GM19438 (cell line): ENCODE data around the gene FADS1.

Experiments used
- ATAC-seq: cut with Tn5 transposase; IDR thresholded peaks from one replicate; pipeline ENCODE4 v1.9.1; 2021; ENCODE audit warnings: low read depth; ENCODE audit not compliant: unreplicated experiment

FADS1 gene

DNA sequence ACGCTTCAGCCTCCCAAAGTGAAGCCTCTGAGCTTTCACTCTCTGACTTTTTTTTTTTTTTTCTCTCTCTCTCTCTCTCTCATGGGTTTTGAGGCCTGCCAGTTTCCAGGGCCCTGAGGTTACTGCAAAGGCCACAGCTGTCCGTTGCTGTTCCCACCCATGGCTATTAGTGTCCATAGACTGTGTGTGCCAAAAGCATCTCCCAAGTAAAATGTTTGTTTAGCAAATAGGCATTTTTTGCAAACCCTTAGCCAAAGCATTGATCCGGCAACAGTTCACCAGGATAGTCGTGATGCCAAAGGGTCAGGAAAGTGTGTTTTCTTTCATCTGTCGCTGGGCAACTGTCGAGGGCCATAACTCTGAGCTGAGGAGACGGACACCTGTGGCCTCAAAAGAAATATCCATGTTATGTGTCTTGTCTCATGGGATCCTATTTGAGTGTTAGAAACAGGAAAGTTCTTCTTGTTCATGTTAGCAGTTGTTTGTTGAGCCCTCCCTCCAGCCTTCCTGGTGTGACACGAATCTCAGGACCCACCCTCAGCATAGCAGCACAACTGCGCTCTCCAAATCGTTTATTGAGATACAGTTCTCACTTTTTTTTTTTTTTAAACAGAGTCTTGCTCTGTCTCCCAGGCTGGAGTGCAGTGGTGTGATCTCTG is 29.7 kb upstream of the FADS1 start:
- no peak for ATAC-seq

DNA sequence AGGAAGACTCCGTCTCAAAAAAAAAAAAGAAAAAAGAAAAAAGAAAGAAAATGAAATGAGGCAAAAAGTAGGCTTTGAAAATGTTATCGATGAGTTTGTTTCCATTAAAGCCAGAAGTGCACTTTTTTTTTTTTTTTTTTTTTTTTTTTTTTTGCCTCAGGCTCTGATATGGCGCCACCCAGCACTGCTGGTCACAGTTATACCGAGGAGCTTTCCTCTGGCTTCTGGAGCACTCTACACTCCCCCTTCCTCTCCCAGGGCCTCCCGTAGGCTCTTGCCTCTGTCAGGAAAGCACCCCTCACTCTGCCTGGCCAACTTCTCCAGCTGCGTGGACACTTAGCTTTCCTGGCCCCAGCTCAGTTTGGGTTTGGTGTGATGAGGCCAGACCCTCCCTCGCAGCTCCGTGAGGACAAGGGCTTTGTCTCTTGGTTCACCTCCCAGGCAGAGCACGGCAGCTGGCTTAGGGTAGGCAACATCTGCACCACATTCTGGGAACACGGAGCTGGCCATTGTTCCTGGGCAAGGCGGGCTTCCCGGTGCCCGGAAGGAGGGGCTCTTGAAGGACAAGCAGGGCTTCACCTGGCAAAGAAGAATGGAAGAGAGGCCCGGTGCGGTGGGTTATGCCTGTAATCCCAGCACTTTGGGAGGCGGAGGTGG is 28.2 kb upstream of the FADS1 start:
- ATAC-seq: no peak

GRCh38 chr11:61842528-61842820 is 25.7 kb upstream of the FADS1 start:
- ATAC-seq: no peak

GRCh38 chr11:61841636-61842527 is 25.1 kb upstream of the FADS1 start:
- ATAC-seq: no peak

DNA sequence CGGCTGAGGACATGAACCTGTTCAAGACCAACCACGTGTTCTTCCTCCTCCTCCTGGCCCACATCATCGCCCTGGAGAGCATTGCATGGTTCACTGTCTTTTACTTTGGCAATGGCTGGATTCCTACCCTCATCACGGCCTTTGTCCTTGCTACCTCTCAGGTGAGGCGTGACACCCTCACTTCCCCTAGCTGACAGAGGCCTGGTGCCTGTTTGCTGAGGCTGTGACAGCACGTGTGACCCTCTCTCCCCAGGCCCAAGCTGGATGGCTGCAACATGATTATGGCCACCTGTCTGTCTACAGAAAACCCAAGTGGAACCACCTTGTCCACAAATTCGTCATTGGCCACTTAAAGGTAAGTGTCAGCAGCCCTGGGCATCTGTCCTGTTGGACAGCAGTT is 23.6 kb upstream of the FADS1 start:
- no peak for ATAC-seq

DNA sequence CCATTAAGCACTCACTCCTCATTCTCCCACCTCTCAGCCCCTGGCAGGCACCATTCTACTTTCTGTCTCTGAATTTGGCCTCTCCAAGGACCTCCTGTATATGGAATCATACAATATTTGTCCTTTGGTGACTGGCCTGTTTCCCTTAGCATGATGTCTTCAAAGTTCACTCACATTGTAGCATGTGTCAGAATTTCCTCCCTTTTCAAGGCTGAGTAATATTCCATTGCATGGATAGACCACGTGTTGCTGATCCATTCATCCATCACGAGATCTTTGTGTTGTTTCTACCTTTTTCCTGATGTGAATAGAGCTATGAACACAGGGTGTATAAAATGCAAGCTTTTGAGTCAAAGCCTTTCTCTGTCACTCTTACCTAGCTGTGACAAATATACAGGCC is 22.9 kb upstream of the FADS1 start:
- no peak for ATAC-seq

GRCh38 chr11:61838921-61839320 is 22.1 kb upstream of the FADS1 start:
- ATAC-seq: no peak

DNA sequence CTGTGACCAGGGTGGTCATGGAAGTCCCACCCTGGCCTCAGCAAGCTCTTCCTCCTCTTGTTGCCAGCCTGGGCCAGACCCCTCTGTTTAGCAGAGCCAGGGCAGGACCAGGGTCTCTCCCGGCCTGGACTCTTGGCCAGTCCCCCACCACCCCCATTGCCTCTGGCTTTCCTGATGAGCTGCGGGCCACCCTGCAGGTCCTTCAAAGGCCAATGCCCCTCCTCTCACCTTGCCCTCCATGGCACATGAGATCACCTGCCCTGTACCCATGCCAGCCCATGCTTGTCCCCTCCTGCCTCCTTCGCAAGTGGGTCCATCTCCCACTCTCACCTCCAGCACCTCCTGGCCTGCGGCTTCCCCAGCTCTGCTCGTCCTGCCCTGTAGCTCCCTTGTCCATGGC is 21.7 kb upstream of the FADS1 start:
- ATAC-seq: no peak

GRCh38 chr11:61837411-61838005 is 20.7 kb upstream of the FADS1 start:
- ATAC-seq: no peak

GRCh38 chr11:61836193-61836592 is 19.4 kb upstream of the FADS1 start:
- no peak for ATAC-seq

DNA sequence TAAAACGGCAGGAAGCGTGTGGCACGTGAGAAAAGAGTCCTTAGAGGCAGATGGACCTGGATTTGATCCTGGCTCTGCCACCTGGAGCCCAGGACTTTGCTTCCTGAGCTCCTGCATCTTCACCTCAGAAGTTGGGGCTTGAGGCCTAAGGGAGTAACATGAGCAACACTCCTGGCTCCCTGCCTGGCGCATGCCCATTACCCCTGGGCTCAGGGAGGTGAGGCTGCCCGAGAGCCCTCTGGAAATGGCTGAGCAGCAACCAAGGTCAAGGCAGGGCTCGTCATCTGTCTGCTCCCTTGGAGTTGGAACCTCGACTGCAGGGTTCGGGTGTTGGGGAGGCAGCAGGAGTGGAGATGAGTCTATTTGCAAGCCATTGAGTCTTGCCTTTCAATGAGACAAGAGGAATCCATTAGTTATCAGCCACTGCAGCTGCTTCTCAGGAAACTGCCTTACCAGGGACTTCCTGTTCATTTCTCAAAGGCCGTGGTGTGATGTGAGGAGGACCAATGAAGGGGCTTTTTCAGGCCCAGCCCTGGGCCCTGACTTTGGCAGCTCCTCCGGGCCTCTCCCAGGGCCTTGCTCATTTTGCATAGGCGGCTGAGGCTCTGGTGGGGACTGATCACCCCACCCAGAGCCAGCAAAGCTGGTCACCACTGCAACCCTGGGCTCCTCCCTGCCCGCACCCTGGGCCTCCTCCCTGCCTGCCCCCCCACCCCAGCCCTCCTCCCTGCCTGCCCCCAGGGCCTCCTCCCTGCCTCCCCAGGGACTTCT is 17.7 kb upstream of the FADS1 start:
- peak; percentile 83 for ATAC-seq

- no peak for ATAC-seq
These were observed 17.1 kb upstream of the FADS1 start for GRCh38 chr11:61833926-61834277.

- no peak for ATAC-seq
These were observed 16.7 kb upstream of the FADS1 start for GRCh38 chr11:61833471-61833870.

DNA sequence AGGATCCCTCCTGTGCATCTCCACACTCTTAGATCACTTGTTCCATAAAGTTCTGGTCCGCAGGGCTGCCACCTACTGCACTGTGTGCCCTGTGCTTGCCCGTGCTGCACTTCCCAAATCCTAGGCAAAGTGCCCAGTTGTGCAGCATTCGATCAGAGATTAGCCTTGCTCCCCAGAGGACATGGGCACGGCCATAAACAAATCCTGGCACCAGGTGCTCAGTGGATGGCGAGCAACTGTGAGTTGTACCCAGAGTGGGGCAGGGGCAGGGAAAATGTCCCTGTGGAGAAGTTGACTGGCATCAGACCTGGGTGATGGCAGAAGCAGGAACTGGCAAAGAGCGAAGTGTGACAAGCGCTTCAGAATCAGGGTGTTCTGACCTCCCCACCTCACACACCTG is 16.0 kb upstream of the FADS1 start:
- ATAC-seq: no peak

DNA sequence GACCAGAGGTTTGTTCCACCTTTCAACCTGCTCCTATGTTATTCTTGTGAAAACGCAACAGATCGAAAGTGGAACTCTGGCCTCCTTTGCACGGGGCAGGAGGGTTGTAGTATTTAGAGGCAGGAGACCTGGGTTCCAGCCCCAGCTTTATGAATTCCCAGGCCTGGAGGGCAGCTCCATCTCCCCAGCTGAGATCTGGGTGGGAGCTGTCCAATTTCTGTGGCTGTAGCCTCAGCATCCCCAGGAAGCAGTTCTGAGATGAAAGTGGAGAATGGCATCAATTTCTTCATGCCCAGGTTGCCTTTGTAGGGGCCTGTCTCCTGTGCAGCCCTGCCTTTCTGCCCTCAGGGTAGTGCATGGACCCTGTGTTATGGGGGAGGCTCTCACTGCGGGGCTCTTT is 15.4 kb upstream of the FADS1 start:
- ATAC-seq: no peak

- no peak for ATAC-seq
These were observed 13.7 kb upstream of the FADS1 start for GRCh38 chr11:61830237-61831105.

GRCh38 chr11:61829806-61830205 is 13.0 kb upstream of the FADS1 start:
- ATAC-seq: no peak

- no peak for ATAC-seq
These were observed 12.0 kb upstream of the FADS1 start for GRCh38 chr11:61828629-61829407.

DNA sequence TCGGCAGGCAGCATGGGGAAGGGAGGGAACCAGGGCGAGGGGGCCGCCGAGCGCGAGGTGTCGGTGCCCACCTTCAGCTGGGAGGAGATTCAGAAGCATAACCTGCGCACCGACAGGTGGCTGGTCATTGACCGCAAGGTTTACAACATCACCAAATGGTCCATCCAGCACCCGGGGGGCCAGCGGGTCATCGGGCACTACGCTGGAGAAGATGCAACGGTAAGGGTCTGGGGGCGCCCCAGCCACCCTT is 11.5 kb upstream of the FADS1 start:
- ATAC-seq: peak; percentile 1
